ENCODE results near the gene HMGXB3.

HMGXB3 gene

DNA sequence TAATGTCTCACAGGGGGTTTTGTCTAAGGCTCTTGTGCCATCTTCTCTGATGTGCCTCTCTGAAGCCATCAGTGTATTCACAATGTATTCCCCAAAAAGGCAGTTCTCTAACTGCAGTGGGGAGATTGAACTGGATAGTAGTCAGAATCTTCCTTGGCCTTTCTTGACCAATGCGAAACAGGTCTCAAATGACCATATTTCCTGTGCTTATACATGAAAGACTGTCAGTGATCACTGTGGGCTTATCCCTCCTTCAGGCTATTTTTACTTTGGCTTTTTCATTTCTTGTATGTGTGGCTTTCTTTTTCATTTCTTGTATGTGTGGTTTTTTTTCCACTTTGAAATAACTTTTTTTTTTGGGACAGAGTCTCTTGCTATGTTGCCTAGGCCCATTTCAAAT, 19.7 kb downstream of the HMGXB3 start:
- H3K4me3 ChIP-seq (ENCODE audit: low read depth, low read length), result no peak overlapping the region
- TF ChIP-seq, protein P1, sequence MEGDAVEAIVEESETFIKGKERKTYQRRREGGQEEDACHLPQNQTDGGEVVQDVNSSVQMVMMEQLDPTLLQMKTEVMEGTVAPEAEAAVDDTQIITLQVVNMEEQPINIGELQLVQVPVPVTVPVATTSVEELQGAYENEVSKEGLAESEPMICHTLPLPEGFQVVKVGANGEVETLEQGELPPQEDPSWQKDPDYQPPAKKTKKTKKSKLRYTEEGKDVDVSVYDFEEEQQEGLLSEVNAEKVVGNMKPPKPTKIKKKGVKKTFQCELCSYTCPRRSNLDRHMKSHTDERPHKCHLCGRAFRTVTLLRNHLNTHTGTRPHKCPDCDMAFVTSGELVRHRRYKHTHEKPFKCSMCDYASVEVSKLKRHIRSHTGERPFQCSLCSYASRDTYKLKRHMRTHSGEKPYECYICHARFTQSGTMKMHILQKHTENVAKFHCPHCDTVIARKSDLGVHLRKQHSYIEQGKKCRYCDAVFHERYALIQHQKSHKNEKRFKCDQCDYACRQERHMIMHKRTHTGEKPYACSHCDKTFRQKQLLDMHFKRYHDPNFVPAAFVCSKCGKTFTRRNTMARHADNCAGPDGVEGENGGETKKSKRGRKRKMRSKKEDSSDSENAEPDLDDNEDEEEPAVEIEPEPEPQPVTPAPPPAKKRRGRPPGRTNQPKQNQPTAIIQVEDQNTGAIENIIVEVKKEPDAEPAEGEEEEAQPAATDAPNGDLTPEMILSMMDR (IDR thresholded peaks at IDR 0.05; ENCODE audit: low read depth, low read length, missing control alignments), result no peak
- no peak for DNase-seq (ENCODE audit: low read depth)
- in situ Hi-C loops (cut with HindIII; ENCODE audit: low sequenced_read_pairs), result no loop called here

DNA sequence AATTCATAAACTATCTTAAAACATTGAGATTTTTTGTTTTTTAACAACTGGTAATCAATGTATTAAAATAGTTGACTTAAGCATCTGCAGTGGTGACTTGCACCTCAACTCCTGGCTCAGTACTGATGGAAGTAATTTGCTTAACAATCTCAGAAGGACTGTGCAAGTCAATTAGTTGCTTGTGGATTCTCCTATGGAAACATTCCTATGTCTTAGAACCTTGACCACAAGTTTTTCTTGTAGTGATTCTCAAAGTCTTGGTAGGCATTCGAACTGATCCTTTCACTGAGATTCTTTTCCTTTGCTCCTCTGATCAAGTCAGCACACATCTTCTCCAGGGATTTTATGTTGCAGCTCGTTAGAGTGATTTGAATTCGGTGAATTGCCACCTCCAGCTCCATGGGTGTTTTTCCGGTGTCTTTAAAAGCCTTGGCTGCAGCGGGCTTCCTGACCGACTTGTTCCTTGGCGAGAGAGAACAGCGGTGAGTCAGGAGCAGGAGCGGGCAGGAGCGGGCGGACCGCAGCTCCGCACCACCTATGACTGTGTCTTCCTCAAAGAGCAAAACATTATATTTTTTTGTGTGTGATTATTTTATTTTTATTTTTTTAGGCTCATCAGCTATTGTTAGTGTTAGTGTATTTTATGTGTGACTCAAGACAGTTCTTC, 21.1 kb downstream of the HMGXB3 start:
- peak; percentile 82 for DNase-seq (ENCODE audit: low read depth)
- H3K4me3 ChIP-seq (ENCODE audit: low read depth, low read length), result peak overlapping the region; percentile 2
- TF ChIP-seq, protein P1 (IDR thresholded peaks at IDR 0.05; ENCODE audit: low read depth, low read length, missing control alignments), result no peak
- in situ Hi-C loops (cut with HindIII; ENCODE audit: low sequenced_read_pairs), result no loop called here

DNA sequence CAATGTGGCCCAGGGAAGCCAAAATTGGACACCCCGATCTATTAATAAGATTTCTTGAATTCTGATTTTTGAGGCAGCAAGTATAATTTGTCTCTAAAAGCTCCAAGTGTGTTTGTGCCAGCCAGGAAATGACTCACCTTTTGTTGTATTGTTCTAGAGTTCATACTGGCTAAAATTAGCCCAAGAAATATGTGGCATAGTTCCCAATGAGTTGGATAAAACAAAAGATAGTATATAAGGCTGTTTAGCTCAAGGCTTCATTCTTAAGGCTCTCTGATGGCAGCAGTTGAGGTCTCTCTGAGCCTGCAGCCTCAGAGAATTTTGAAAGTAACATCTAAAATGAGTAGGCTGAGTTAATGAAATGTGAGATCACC, 21.6 kb downstream of the HMGXB3 start:
- in situ Hi-C loops (cut with HindIII; ENCODE audit: low sequenced_read_pairs), result no loop called here
- no peak overlapping the region for H3K4me3 ChIP-seq (ENCODE audit: low read depth, low read length)
- TF ChIP-seq, protein P1 (IDR thresholded peaks at IDR 0.05; ENCODE audit: low read depth, low read length, missing control alignments), result no peak
- DNase-seq (ENCODE audit: low read depth), result peak; percentile 93

DNA sequence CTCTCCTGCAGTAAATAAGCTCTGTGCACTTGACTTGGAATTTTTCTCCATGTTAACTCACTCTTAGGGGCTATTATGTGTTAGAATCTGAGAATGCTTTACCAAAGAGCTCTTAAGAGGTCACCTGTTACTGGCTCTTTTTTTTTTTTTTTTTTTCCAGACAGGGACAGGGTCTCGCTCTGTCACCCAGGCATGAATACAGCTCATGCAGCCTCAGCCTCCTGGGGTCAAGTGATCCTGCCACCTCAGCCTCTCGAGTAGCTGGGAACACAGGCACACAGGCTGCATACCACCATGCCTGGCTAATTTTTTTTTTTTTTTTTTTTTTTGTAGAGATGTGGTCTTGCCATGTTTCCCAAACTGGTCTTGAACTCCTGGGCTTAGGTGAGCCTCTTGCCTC, 22.1 kb downstream of the HMGXB3 start:
- TF ChIP-seq, protein P1 (IDR thresholded peaks at IDR 0.05; ENCODE audit: low read depth, low read length, missing control alignments), result no peak
- DNase-seq (ENCODE audit: low read depth), result no peak
- no peak overlapping the region for H3K4me3 ChIP-seq (ENCODE audit: low read depth, low read length)

DNA sequence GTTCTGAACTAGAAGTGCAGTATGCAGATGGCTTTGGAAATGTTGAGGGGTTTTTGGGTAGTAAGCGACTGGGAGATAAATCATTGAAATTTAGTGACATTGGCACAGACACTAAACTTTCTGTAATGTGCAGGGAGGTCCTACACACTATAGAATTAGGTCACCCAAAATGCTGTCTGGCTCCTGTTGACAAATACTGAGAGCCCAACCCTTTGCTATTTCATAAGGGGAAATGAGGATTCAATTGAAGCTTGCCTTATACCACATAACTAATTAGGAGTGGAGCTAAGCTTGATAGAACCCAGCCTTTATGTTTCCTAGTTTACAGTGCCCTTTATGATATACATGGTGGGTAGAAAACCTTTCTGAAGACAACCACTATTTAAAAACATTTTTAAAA, 22.6 kb downstream of the HMGXB3 start:
- no peak overlapping the region for H3K4me3 ChIP-seq (ENCODE audit: low read depth, low read length)
- DNase-seq (ENCODE audit: low read depth), result no peak
- TF ChIP-seq, protein P1 (IDR thresholded peaks at IDR 0.05; ENCODE audit: low read depth, low read length, missing control alignments), result no peak
- in situ Hi-C loops (cut with HindIII; ENCODE audit: low sequenced_read_pairs), result no loop called here

More for the DNA sequence above, 22.1 kb downstream of the HMGXB3 start:
- in situ Hi-C loops (cut with HindIII; ENCODE audit: low sequenced_read_pairs), result no loop called here

DNA sequence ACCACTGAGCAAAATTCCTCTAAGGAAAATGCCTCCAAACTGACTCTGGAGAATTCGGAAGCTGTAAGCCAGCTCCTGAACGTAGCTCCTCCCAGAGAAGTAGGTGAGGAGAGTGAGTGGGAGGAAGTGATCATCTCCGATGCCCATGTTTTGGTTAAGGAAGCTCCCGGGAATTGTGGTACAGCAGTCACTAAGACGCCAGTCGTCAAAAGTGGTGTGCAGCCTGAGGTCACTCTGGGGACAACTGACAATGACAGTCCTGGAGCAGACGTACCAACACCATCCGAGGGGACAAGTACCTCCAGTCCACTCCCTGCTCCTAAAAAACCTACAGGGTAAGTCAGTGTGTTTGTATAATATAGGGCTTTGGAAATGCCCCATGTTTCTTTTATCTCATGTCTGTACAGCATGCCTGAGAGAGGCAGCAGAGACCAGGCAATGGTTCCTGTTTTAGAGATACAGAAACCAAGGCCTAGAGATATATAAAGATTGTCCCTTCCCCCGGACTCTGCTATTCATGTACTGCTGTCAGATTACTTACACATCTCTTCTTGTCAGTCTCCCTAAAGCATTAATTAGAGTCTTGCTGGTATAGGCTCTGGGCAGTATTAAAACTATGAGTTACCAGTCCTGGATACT, 23.9 kb downstream of the HMGXB3 start:
- in situ Hi-C loops (cut with HindIII; ENCODE audit: low sequenced_read_pairs), result no loop called here
- H3K4me3 ChIP-seq (ENCODE audit: low read depth, low read length), result no peak overlapping the region
- TF ChIP-seq, protein P1 (IDR thresholded peaks at IDR 0.05; ENCODE audit: low read depth, low read length, missing control alignments), result peak; percentile 12
- DNase-seq (ENCODE audit: low read depth), result no peak
